Psoas muscle (tissue), 8 donors: Measurements from ENCODE around the gene ABCA2. TPM values are rescaled to one million over a fixed set of nuclear protein-coding genes. Genes with fewer than 3 reads are reported as not detected.

Source experiments
- ATAC-seq, 4 donors: fragments of 200-7000 bp; cut with Tn5 transposase; one replicate each; pipeline ENCODE4 v1.9.1; 2020; ENCODE audit warnings: moderate library complexity in 3 of 4, mild to moderate bottlenecking in 2 of 4
- DNase-seq, 2 donors: peaks; one replicate each; pipeline ENCODE4 v3.0.0-alpha.2; 2020
- H3K27ac ChIP-seq: fragments of 200-600 bp; one replicate; pipeline ENCODE4 v1.8.0; 2022
- H3K27me3 ChIP-seq, 3 donors: fragments of 200-600 bp in 1 of 3; one replicate each; pipeline versions ENCODE4 v1.6.1 to v1.8.0; 2013 to 2022; ENCODE audit warnings: low read length in 2 of 3, mild to moderate bottlenecking in 2 of 3, moderate library complexity in 1 of 3; ENCODE audit not compliant: insufficient read depth in 3 of 3
- H3K36me3 ChIP-seq, 2 donors: fragments of 200-600 bp in 1 of 2; one replicate each; pipeline versions ENCODE4 v1.6.1 to v1.8.0; 2013 to 2022; ENCODE audit warnings: low read depth in 1 of 2, mild to moderate bottlenecking in 1 of 2, moderate library complexity in 1 of 2; ENCODE audit not compliant: insufficient read depth in 1 of 2
- H3K4me1 ChIP-seq: fragments of 200-600 bp; one replicate; pipeline ENCODE4 v1.8.0; 2022
- H3K4me3 ChIP-seq: fragments of 200-600 bp; one replicate; pipeline ENCODE4 v1.8.0; 2022; ENCODE audit warnings: mild to moderate bottlenecking
- H3K9me3 ChIP-seq: fragments of 200-600 bp; one replicate; pipeline ENCODE4 v1.8.0; 2022
- CTCF ChIP-seq: fragments of 200-600 bp; IDR thresholded peaks from one replicate; pipeline ENCODE4 v1.8.0; 2022; ENCODE audit warnings: antibody characterized with exemption
- WGBS, 3 donors: extraction: QIAGEN DNeasy Blood & Tissue Kit; methylation state at CpG; one replicate each; pipeline versions ENCODE4 v1.1.6 to v1.1.7; 2013; 5-methylcytosine and 5-hydroxymethylcytosine counted together
- intact Hi-C, 2 donors: fragments of 100-400 bp; cut with DNase I; formaldehyde crosslinking; loops; one replicate each; pipeline versions ENCODE4 v1.11.0 to v1.14.2; 2022
- polyA plus RNA-seq, 3 donors: library from polyadenylated mRNA; stranded (reverse); fragments of 200-250 nt; gene quantifications; one replicate each; pipeline ENCODE4 v1.2.3, GENCODE V29; 2013
- total RNA-seq, 4 donors: library from RNA; stranded (reverse); fragmentation: NEBNext Ultra II Directional in 2 of 4; extraction: Animal tissue kit (Norgen Biotek cat#: 25700) in 2 of 4; gene quantifications; one replicate each; pipeline versions ENCODE4 v1.2.1 to v1.2.4, GENCODE V29; 2021 to 2023
- donor health status: healthy with polysubstance abuse.
- donor health status: DM: no; HTN: no; CAD: no; lungs with moderate emphysema.
- donor health status: Bipolar disorder and iron deficiency.
- donor health status: healthy.
- donor health status: DM: yes; HTN: yes; CAD: no.
- donor health status: DM: no; HTN: no; CAD: no.
- donor health status: DM: no; HTN: no; CAD: no.
- donor health status: DM: yes; HTN: yes; CAD: no.

The ABCA2 gene
- total and polyA plus RNA-seq, 7 donors = 6.9 to 23.5 (median 12.2) TPM

- ATAC-seq (peak; percentile 12 to 43 (median 28)), DNase-seq (peak in 1 of 2 donors; percentile 25)
- H3K9me3 ChIP-seq = no peaks in the 10 kb centered on the region
- intact Hi-C loops = no loop called here
- no peaks in the 10 kb centered on the region for H3K36me3 ChIP-seq
- 13 to 17% (median 15%) methylated on average over 4 to 6 of the region's 6 CpGs for WGBS, 3 donors
- H3K27me3 ChIP-seq = peaks cover 0 to 10% (median 5%) of the 10 kb centered on the region in 3 donors
- peak overlapping the region; percentile 46 for H3K27ac ChIP-seq
- peaks cover 4% of the 10 kb centered on the region for H3K4me1 ChIP-seq
- H3K4me3 ChIP-seq = peak overlapping the region; percentile 58
- TF ChIP-seq CTCF = peak; percentile 21
Observed at GRCh38 chr9:137070906-137071275, 42.9 kb upstream of the ABCA2 start.

GRCh38 chr9:137070201-137070905, 42.3 kb upstream of the ABCA2 start, which contains the start of gene SAPCD2:
SAPCD2 (minus strand) TSS chr9:137070557; CDS start chr9:137070460, 97 bp downstream.
- peak within 1 kb of the TSS; percentile 46 for H3K27ac ChIP-seq

GRCh38 chr9:137069508-137070091, 41.6 kb upstream of the ABCA2 start:
- WGBS, 3 donors = 5 to 9% (median 6%) methylated on average over 30 to 52 of the region's 52 CpGs
- ATAC-seq (no peak), DNase-seq (peak in 1 of 2 donors; percentile 12)
- H3K36me3 ChIP-seq = no peaks in the 10 kb centered on the region
- no peak overlapping the region for H3K27ac ChIP-seq
- H3K4me3 ChIP-seq = no peak overlapping the region
- TF ChIP-seq CTCF = no peak
- H3K9me3 ChIP-seq = no peaks in the 10 kb centered on the region
- intact Hi-C loops = loop anchor here (10.0 kb wide), 1 partner anchor 285 kb away; no protein-coding TSS in a partner anchor
- peaks cover 4% of the 10 kb centered on the region for H3K4me1 ChIP-seq
- H3K27me3 ChIP-seq = peaks cover 0 to 10% (median 5%) of the 10 kb centered on the region in 3 donors

More at GRCh38 chr9:137070201-137070905, 42.3 kb upstream of the ABCA2 start, which contains the start of gene SAPCD2:
- peaks cover 4% of the 10 kb centered on the region for H3K4me1 ChIP-seq
- WGBS, 3 donors = 0 to 1% (median 0%) methylated on average over 40 to 74 of the region's 74 CpGs
- ATAC-seq (peak; percentile 91 to 97 (median 94)), DNase-seq (peak; percentile 87 to 92)
- no peak for TF ChIP-seq CTCF
- peaks cover 0 to 10% (median 5%) of the 10 kb centered on the region in 3 donors for H3K27me3 ChIP-seq
- H3K36me3 ChIP-seq = no peaks in the 10 kb centered on the region
- intact Hi-C loops = no loop called here
- H3K9me3 ChIP-seq = no peaks in the 10 kb centered on the region
- H3K4me3 ChIP-seq = peak within 1 kb of the TSS; percentile 58

GRCh38 chr9:137068539-137069507, 40.8 kb upstream of the ABCA2 start:
- H3K36me3 ChIP-seq = no peaks in the 10 kb centered on the region
- TF ChIP-seq CTCF = no peak
- no peak overlapping the region for H3K4me3 ChIP-seq
- DNase-seq (peak in 1 of 2 donors; percentile 11), ATAC-seq (no peak)
- WGBS, 3 donors = 82 to 89% (median 88%) methylated on average over 15 to 17 of the region's 17 CpGs
- no peaks in the 10 kb centered on the region for H3K9me3 ChIP-seq
- H3K27ac ChIP-seq = no peak overlapping the region
- H3K4me1 ChIP-seq = peaks cover 4% of the 10 kb centered on the region
- peaks cover 0 to 10% (median 5%) of the 10 kb centered on the region in 3 donors for H3K27me3 ChIP-seq
- intact Hi-C loops = loop anchor here (10.0 kb wide), 1 partner anchor 284 kb away; no protein-coding TSS in a partner anchor
